ENCODE measurements around the gene FGA.

Gene FGA

GRCh38 chr4:154588198-154588597 is 2.3 kb downstream of the FGA start:
- TF ChIP-seq SUZ12 (IDR thresholded peaks at IDR 0.05; ENCODE audit: extremely low read depth, insufficient read depth, insufficient read length) (no peak), YY1 (IDR thresholded peaks at IDR 0.05; ENCODE audit: insufficient read depth, insufficient read length) (no peak), ZNF274 (IDR thresholded peaks at IDR 0.05; ENCODE audit: low read depth, low read length) (no peak)
- no peaks in the 10 kb centered on the region for H3K27me3 ChIP-seq (ENCODE audit: insufficient read depth, insufficient read length)
- no peaks in the 10 kb centered on the region for H3K4me1 ChIP-seq (ENCODE audit: insufficient read depth, insufficient read length)
- H3K36me3 ChIP-seq (ENCODE audit: insufficient read depth, insufficient read length, low read length), result no peaks in the 10 kb centered on the region
- H3K9me3 ChIP-seq (ENCODE audit: insufficient read depth, low read length), result no peaks in the 10 kb centered on the region
- no peak for DNase-seq (ENCODE audit: low read depth, low spot score)
- no peak overlapping the region for H3K4me3 ChIP-seq (ENCODE audit: insufficient read length, low read depth)
- H3K9ac ChIP-seq (ENCODE audit: insufficient read length, low read depth), result no peak overlapping the region

GRCh38 chr4:154586296-154587033 is 4.1 kb downstream of the FGA start:
- H3K4me1 ChIP-seq (ENCODE audit: insufficient read depth, insufficient read length), result no peaks in the 10 kb centered on the region
- no peak for DNase-seq (ENCODE audit: low read depth, low spot score)

GRCh38 chr4:154585369-154586018 is 5.0 kb downstream of the FGA start:
- Histone ChIP-seq H3K4me3 (ENCODE audit: insufficient read length, low read depth) (no peak overlapping the region), H3K9me3 (ENCODE audit: insufficient read depth, low read length) (no peaks in the 10 kb centered on the region), H3K36me3 (ENCODE audit: insufficient read depth, insufficient read length, low read length) (no peaks in the 10 kb centered on the region), H3K9ac (ENCODE audit: insufficient read length, low read depth) (no peak overlapping the region), H3K27me3 (ENCODE audit: insufficient read depth, insufficient read length) (no peaks in the 10 kb centered on the region), H3K4me1 (ENCODE audit: insufficient read depth, insufficient read length) (no peaks in the 10 kb centered on the region)
- no peak for DNase-seq (ENCODE audit: low read depth, low spot score)
- no peak for TF ChIP-seq ZNF274 (IDR thresholded peaks at IDR 0.05; ENCODE audit: low read depth, low read length)
- no peak for TF ChIP-seq SUZ12 (IDR thresholded peaks at IDR 0.05; ENCODE audit: extremely low read depth, insufficient read depth, insufficient read length)
- no peak for TF ChIP-seq YY1 (IDR thresholded peaks at IDR 0.05; ENCODE audit: insufficient read depth, insufficient read length)

More at GRCh38 chr4:154586296-154587033, 4.1 kb downstream of the FGA start:
- H3K36me3 ChIP-seq (ENCODE audit: insufficient read depth, insufficient read length, low read length), result no peaks in the 10 kb centered on the region
- H3K9me3 ChIP-seq (ENCODE audit: insufficient read depth, low read length), result no peaks in the 10 kb centered on the region
- no peaks in the 10 kb centered on the region for H3K27me3 ChIP-seq (ENCODE audit: insufficient read depth, insufficient read length)
- TF ChIP-seq ZNF274 (IDR thresholded peaks at IDR 0.05; ENCODE audit: low read depth, low read length) (no peak), SUZ12 (IDR thresholded peaks at IDR 0.05; ENCODE audit: extremely low read depth, insufficient read depth, insufficient read length) (no peak), YY1 (IDR thresholded peaks at IDR 0.05; ENCODE audit: insufficient read depth, insufficient read length) (no peak)
- no peak overlapping the region for H3K9ac ChIP-seq (ENCODE audit: insufficient read length, low read depth)
- H3K4me3 ChIP-seq (ENCODE audit: insufficient read length, low read depth), result no peak overlapping the region

- no peaks in the 10 kb centered on the region for H3K27me3 ChIP-seq (ENCODE audit: insufficient read depth, insufficient read length)
- no peaks in the 10 kb centered on the region for H3K4me1 ChIP-seq (ENCODE audit: insufficient read depth, insufficient read length)
- H3K4me3 ChIP-seq (ENCODE audit: insufficient read length, low read depth), result no peak overlapping the region
- H3K9me3 ChIP-seq (ENCODE audit: insufficient read depth, low read length), result no peaks in the 10 kb centered on the region
- no peak for DNase-seq (ENCODE audit: low read depth, low spot score)
- no peaks in the 10 kb centered on the region for H3K36me3 ChIP-seq (ENCODE audit: insufficient read depth, insufficient read length, low read length)
- H3K9ac ChIP-seq (ENCODE audit: insufficient read length, low read depth), result no peak overlapping the region
- no peak for TF ChIP-seq SUZ12 (IDR thresholded peaks at IDR 0.05; ENCODE audit: extremely low read depth, insufficient read depth, insufficient read length)
Measured at GRCh38 chr4:154584259-154584658, 6.3 kb downstream of the FGA start.

GRCh38 chr4:154583677-154584076 is 6.9 kb downstream of the FGA start:
- H3K9ac ChIP-seq (ENCODE audit: insufficient read length, low read depth), result no peak overlapping the region
- TF ChIP-seq SUZ12 (IDR thresholded peaks at IDR 0.05; ENCODE audit: extremely low read depth, insufficient read depth, insufficient read length) (no peak), YY1 (IDR thresholded peaks at IDR 0.05; ENCODE audit: insufficient read depth, insufficient read length) (no peak), ZNF274 (IDR thresholded peaks at IDR 0.05; ENCODE audit: low read depth, low read length) (no peak)

GRCh38 chr4:154583230-154583629 is 7.3 kb downstream of the FGA start:
- no peak for TF ChIP-seq YY1 (IDR thresholded peaks at IDR 0.05; ENCODE audit: insufficient read depth, insufficient read length)
- no peak for TF ChIP-seq ZNF274 (IDR thresholded peaks at IDR 0.05; ENCODE audit: low read depth, low read length)
- TF ChIP-seq SUZ12 (IDR thresholded peaks at IDR 0.05; ENCODE audit: extremely low read depth, insufficient read depth, insufficient read length), result no peak
- no peaks in the 10 kb centered on the region for H3K4me1 ChIP-seq (ENCODE audit: insufficient read depth, insufficient read length)
- no peaks in the 10 kb centered on the region for H3K9me3 ChIP-seq (ENCODE audit: insufficient read depth, low read length)
- H3K36me3 ChIP-seq (ENCODE audit: insufficient read depth, insufficient read length, low read length), result no peaks in the 10 kb centered on the region
- H3K9ac ChIP-seq (ENCODE audit: insufficient read length, low read depth), result no peak overlapping the region
- H3K4me3 ChIP-seq (ENCODE audit: insufficient read length, low read depth), result no peak overlapping the region
- H3K27me3 ChIP-seq (ENCODE audit: insufficient read depth, insufficient read length), result no peaks in the 10 kb centered on the region
- no peak for DNase-seq (ENCODE audit: low read depth, low spot score)

More at GRCh38 chr4:154583677-154584076, 6.9 kb downstream of the FGA start:
- Histone ChIP-seq H3K36me3 (ENCODE audit: insufficient read depth, insufficient read length, low read length) (no peaks in the 10 kb centered on the region), H3K4me3 (ENCODE audit: insufficient read length, low read depth) (no peak overlapping the region), H3K4me1 (ENCODE audit: insufficient read depth, insufficient read length) (no peaks in the 10 kb centered on the region), H3K9me3 (ENCODE audit: insufficient read depth, low read length) (no peaks in the 10 kb centered on the region), H3K27me3 (ENCODE audit: insufficient read depth, insufficient read length) (no peaks in the 10 kb centered on the region)
- DNase-seq (ENCODE audit: low read depth, low spot score), result no peak

- no peak overlapping the region for H3K9ac ChIP-seq (ENCODE audit: insufficient read length, low read depth)
- H3K36me3 ChIP-seq (ENCODE audit: insufficient read depth, insufficient read length, low read length), result no peaks in the 10 kb centered on the region
- TF ChIP-seq YY1 (IDR thresholded peaks at IDR 0.05; ENCODE audit: insufficient read depth, insufficient read length), result no peak
- no peak for TF ChIP-seq SUZ12 (IDR thresholded peaks at IDR 0.05; ENCODE audit: extremely low read depth, insufficient read depth, insufficient read length)
- no peak for TF ChIP-seq ZNF274 (IDR thresholded peaks at IDR 0.05; ENCODE audit: low read depth, low read length)
- H3K9me3 ChIP-seq (ENCODE audit: insufficient read depth, low read length), result no peaks in the 10 kb centered on the region
- DNase-seq (ENCODE audit: low read depth, low spot score), result no peak
- H3K4me3 ChIP-seq (ENCODE audit: insufficient read length, low read depth), result no peak overlapping the region
- H3K4me1 ChIP-seq (ENCODE audit: insufficient read depth, insufficient read length), result no peaks in the 10 kb centered on the region
- no peaks in the 10 kb centered on the region for H3K27me3 ChIP-seq (ENCODE audit: insufficient read depth, insufficient read length)
Measured at GRCh38 chr4:154582723-154583122, 7.8 kb downstream of the FGA start.
